Left renal pelvis (tissue), 4 donors: ENCODE measurements around the gene PRKAG1. TPM values are rescaled to one million over a fixed set of nuclear protein-coding genes. Genes with fewer than 3 reads are reported as not detected.

ENCODE experiments used
- DNase-seq, 4 donors: peaks; one replicate each; pipeline ENCODE4 v3.0.0-alpha.2; 2013; ENCODE audit warnings: low read depth in 4 of 4, low spot score in 3 of 4
- polyA plus RNA-seq, 4 donors: library from polyadenylated mRNA; unstranded; fragments of 120-200 nt; gene quantifications; one replicate each; pipeline ENCODE4 v1.2.1, GENCODE V29; 2013; ENCODE audit not compliant: insufficient read length in 4 of 4

PRKAG1 gene
- polyA plus RNA-seq, 4 donors: 59.6 to 82.0 (median 78.1) TPM

GRCh38 chr12:49032679-49033447, 14.3 kb upstream of the PRKAG1 start:
- no peak for DNase-seq

DNA sequence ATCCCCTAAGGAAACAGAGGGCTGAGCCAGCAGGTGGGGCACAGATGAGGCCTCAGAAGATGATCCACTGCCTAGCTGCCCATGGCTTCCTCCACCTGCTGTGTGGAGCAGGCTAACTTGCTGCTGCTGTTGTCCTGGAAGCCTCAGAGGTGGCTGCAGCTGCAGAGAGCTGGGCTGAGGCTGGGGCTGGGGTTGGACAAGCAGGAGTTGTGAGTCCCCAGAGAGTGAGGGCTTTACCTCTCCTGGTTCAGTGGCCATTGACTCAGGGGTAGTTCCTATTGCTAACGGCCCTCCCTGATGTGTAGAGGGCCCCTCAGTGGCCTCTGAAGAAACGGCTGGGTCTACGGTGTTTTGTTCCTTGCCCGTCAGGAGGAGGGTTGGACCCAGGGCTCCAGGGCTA, 13.7 kb upstream of the PRKAG1 start:
- DNase-seq: no peak

DNA sequence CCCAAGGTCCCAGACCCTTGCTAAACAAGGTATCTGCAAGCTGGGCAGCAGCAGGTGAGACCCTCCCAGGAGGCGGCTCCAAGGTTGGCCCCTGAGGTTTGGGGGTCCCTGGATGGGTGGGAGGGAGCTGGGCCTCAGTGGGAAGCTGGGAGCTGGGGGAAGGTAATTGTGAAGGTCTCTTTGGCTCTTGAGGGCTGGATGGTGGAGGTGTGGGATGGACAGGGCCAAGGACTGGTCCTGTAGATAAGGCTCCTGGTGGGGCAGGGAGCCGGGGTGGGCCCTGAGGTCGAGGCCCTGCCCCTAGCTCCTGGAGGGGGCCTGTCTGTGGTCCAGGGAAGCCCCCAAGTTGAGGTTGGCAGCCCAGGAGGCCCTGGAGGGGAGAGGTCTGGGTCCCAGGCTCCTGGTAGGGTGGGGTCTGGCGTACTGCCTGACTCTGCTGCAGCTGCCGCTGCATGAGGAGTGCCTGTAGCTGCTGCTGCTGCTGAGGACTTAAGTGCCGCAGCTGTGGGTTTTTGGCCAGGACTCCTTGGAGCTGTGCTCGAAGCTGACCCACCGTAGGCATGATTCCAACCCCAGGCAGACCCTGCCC, 13.1 kb upstream of the PRKAG1 start:
- DNase-seq: no peak

DNA sequence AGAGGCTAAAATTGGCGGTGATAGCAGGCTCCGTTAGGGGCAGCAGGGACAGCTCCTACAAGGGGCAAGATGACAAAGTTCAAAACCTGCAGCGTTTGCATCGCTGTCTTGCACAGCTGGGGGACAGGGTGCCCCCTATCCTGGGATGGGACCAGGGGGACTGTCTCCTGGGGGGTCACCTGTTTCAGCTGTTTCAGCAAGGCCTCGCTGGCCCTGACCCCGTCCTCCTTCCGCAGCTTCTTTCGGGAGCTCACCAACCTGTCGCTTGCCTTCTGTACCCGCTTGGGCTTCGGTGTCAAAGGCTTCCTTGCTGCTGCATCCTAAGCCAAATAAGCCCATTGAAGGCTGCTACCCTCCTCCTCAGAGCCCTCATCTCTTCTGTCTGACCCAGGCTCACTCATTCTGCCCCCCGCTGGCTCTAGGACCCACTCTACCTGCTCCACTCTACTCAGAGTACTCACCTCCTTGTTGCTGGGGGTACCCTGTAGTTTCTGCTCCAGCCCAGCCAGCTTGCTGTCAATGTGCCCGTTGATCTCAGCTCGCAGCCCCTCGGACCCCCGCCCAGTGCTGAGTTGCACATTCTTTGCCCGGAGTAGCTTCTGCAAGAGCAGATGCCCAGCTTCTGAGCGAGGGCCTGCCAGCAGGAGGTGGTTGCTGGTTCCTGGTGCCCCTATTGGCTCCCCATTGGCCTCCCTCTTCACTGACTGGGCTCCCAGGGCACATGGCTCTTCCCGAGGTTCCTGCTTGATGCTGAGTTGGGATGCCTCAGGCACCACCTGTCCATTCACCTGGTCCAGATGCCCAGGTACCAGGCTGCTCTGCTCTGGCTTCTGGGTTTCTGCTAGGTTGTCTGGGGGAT, 12.4 kb upstream of the PRKAG1 start:
- DNase-seq: no peak

DNA sequence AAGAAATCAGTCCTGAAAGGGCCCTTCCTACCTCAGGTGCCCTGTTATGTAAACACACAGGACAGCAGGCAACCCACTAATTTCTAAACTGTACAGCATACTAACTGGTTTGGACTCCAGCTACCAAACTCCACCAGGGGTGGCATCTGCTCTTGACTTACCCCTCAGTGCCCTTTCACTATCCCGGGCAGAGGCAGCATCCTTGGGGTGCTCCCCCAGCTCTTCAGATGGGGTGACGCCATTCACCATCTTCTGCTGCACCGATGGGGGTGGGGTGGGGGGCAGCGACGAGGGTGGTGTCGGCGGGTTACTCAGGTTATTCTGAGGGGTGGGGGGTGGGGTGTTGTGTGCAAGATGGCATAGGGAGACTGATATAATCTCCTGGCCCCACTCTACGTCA, 11.5 kb upstream of the PRKAG1 start:
- no peak for DNase-seq

DNA sequence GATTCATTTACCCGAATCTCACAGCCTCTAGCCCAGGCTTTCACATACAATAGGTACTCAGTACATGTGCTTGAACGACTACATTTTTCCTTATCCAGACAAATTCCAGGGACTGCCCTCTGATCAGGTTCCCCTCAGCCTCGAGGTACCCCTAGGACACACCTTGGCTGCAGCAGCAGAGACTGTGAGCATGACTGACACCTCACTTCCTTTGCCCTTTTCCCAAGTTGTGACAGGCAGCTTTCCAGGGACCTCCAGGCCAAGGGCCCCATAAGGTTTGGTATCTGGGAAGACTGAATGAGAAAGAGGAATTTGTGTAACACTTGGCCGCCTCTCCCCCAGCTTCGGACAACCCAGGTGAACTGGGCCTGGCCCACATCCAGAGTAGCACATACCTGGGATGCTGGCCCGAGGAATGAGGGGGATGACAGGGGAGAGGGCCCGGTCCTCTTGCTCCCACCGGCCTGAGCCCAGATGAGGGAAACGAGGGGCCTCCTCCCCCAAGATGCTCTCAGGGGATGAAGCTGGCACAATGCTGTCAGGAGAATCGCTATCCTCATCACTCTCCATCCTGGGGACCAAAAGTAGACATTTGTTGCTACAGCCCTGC, 10.2 kb upstream of the PRKAG1 start:
- DNase-seq: no peak

DNA sequence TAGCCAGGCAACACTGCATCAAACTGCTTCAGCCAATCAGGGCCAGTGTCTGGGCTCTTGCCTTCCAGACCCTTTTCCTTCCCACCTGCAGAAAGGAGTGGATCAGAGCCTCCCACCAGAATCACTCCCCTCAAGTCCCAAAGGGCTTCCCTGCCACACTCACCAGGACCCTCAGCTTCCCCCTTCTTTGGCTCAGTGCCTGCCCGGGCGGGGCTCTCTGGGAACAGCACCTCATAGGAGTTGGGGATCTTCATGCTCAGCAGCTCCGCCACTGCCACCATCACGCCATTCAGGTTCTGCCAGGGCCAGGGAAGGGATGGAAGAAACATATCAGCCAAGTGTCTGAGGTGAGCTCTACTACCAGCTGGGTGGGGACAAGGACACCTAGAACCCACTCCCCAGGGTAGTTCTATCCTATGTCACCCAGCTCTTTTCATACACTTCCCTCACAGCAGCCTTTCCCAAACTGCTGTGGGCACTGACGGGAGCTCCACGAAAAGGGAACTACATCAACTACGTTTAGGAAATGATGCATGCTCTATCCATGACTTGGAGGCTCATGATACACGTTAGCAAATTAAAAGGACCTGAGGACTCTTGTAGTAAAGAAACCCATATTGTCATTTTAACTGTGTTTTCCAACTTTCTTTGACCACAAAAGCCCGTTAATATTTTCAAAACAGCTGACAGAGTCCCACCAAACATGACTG, 9.4 kb upstream of the PRKAG1 start:
- DNase-seq: no peak

- DNase-seq: no peak
Measured at GRCh38 chr12:49026678-49027480, 8.3 kb upstream of the PRKAG1 start.

- no peak for DNase-seq
Measured at GRCh38 chr12:49026101-49026500, 7.5 kb upstream of the PRKAG1 start.

- no peak for DNase-seq
Measured at GRCh38 chr12:49025463-49025862, 6.9 kb upstream of the PRKAG1 start.

DNA sequence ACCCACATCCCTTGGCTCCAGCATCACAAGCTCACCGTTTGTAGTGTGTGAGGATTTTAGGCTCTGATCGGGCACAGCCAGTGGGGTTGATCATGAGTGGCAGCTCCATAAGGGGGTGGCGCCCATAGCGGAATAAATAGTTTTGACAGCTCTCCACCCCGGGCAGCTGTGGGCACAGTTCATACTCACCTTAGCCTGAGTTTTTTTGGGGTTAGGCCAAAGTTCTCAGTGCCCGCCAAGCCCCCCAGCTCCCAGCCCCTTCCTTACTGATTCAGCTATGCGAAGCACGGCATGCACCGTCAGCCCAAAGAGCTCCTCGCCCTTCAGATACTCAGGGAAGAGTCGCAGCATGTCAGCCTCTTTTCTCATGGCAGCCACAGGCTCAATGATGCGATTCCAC, 6.0 kb upstream of the PRKAG1 start:
- DNase-seq: no peak

DNA sequence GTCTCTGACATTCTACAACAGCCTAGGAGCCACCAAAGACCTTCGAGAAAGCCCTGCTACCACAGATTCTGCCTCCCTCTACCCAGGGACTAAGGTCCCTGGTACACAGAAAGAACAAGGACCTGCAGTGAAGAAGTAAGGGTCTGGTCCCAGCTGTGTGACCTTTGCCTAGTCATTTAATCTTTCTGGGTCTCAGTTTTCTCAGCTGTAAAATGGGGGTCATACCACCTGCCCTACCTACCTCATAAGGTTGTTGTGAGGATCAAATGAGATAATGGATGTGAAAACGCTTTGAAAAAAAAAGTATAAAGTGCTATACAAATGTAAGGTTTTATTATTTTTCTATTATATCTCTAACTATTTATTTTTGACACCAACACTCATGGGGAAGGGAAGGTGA, 5.2 kb upstream of the PRKAG1 start:
- no peak for DNase-seq

- no peak for DNase-seq
Measured at GRCh38 chr12:49022558-49023178, 4.1 kb upstream of the PRKAG1 start.

- DNase-seq: no peak
Measured at GRCh38 chr12:49021292-49021915, 2.8 kb upstream of the PRKAG1 start.

- no peak for DNase-seq
Measured at GRCh38 chr12:49020441-49020840, 1.9 kb upstream of the PRKAG1 start.

- DNase-seq: no peak
Measured at GRCh38 chr12:49019443-49020324, 1.1 kb upstream of the PRKAG1 start.

GRCh38 chr12:49019120-49019430, 499 bp upstream of the PRKAG1 start:
- DNase-seq: no peak

DNA sequence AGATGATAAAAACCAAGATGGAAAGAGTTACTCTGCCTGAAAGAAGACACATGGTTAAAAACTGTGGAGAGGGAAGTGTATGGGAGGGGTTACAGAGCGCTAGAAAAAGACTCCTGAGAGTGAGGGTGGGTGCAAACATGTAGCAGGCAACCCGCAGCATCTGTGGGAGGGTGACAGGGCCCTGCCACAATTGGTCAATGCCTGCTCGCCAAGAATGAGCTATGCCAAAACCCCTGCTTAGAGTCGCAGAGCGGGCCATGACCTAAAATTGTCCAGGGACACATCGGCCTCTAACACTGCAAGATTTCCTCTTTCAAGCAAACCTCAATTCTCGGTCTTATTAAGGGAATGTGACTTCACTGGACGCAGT, 700 bp downstream of the PRKAG1 start:
- DNase-seq: no peak
